A549 (cell line): ENCODE results near the gene FOXJ3.

Source experiments
- BCL3 ChIP-seq: fragments of >200 bp; sonication (Bioruptor Twin); formaldehyde crosslinking; IDR thresholded peaks from 3 replicates; pipeline ENCODE4 v1.6.1; 2016
- CEBPB ChIP-seq, 2 experiments: fragments of >200 bp in 1 of 2; sonication (Bioruptor Twin) in 1 of 2; formaldehyde crosslinking in 1 of 2; IDR thresholded peaks; 2 replicates each; pipeline ENCODE4 v1.6.1; 2012 to 2016
- CTCF ChIP-seq: fragments of >200 bp; sonication (Bioruptor Twin); formaldehyde crosslinking; IDR thresholded peaks from 3 replicates; pipeline ENCODE4 v1.5.1; 2016
- EP300 ChIP-seq, 2 experiments: fragments of >200 bp; sonication (Bioruptor Twin); formaldehyde crosslinking; IDR thresholded peaks; 2 replicates in 1 of 2; 3 replicates in 1 of 2; pipeline ENCODE4 v1.6.1; 2016 to 2017
- MAX ChIP-seq: IDR thresholded peaks from 2 replicates; pipeline ENCODE4 v1.6.1; 2012
- NR3C1 ChIP-seq: fragments of >200 bp; sonication (Bioruptor Twin); formaldehyde crosslinking; IDR thresholded peaks from 3 replicates; pipeline ENCODE4 v1.6.1; 2017
- POLR2A ChIP-seq: IDR thresholded peaks from 2 replicates; pipeline ENCODE4 v1.6.1; 2012; ENCODE audit warnings: mild to moderate bottlenecking, low read length
- RARB ChIP-seq: fragments of 250-450 bp; sonication (Bioruptor Pico); IDR thresholded peaks from 2 replicates; pipeline ENCODE4 v1.8.0; 2021; ENCODE audit warnings: mild to moderate bottlenecking, moderate library complexity
- RNF2 ChIP-seq: fragments of 200-600 bp; sonication (generic); IDR thresholded peaks from 2 replicates; pipeline ENCODE4 v1.6.1; 2016; ENCODE audit warnings: low read depth, mild to moderate bottlenecking, antibody characterized with exemption, moderate library complexity, borderline replicate concordance
- SREBF2 ChIP-seq: fragments of 450-650 bp; IDR thresholded peaks from 2 replicates; pipeline ENCODE4 v1.6.1; 2014; ENCODE audit warnings: mild to moderate bottlenecking, moderate library complexity
- USF2 ChIP-seq: fragments of 450-650 bp; IDR thresholded peaks from 2 replicates; pipeline ENCODE4 v1.6.1; 2014; ENCODE audit warnings: antibody characterized with exemption

GRCh38 chr1:42144711-42145388, 190.2 kb downstream of the FOXJ3 start:
- no peak for TF ChIP-seq POLR2A
- no peak for TF ChIP-seq CEBPB (IDR thresholded peaks at IDR 0.05)
- TF ChIP-seq CTCF, result no peak
- TF ChIP-seq EP300 (IDR thresholded peaks at IDR 0.05), result no peak
- TF ChIP-seq SREBF2, result no peak
- no peak for TF ChIP-seq BCL3
- TF ChIP-seq USF2, result no peak
- no peak for TF ChIP-seq NR3C1
- TF ChIP-seq RARB (CRISPR knock-in tag), result no peak
- no peak for TF ChIP-seq RNF2
- TF ChIP-seq MAX, result no peak
